WTC11 (cell line): ENCODE results near the gene AKAP9. TPM values are rescaled to one million over a fixed set of nuclear protein-coding genes. Genes with fewer than 3 reads are reported as not detected.

Experiments
- ATAC-seq: fragments of 200-7000 bp; cut with Tn5 transposase; 2 replicates; pipeline ENCODE4 v1.10.0; 2021; ENCODE audit warnings: mild to moderate bottlenecking, moderate library complexity
- CTCF ChIA-PET: fragments of 300-600 bp; sonication (Branson Sonifier 250); formaldehyde crosslinking; loops from one replicate; lab custom pipeline; 2021; ENCODE audit warnings: antibody characterized with exemption; lab: Charles Lee
- POLR2A ChIA-PET: fragments of 350-600 bp; sonication (Branson Sonifier 250); formaldehyde crosslinking; loops from one replicate; lab custom pipeline; 2021; ENCODE audit warnings: antibody characterized with exemption; lab: Charles Lee
- DNase-seq: peaks from one replicate; pipeline ENCODE4 v3.0.0; 2021; ENCODE audit warnings: low spot score
- H3K27ac Mint-ChIP-seq: 2 replicates; pipeline ENCODE4 v1.8.0; 2021; ENCODE audit warnings: mixed read lengths
- H3K27me3 Mint-ChIP-seq: 2 replicates; pipeline ENCODE4 v1.8.0; 2021; ENCODE audit warnings: low read depth, mild to moderate bottlenecking, moderate library complexity, mixed read lengths
- H3K36me3 Mint-ChIP-seq: 2 replicates; pipeline ENCODE4 v1.8.0; 2021; ENCODE audit warnings: mixed read lengths
- H3K4me1 Mint-ChIP-seq: 2 replicates; pipeline ENCODE4 v1.8.0; 2022; ENCODE audit warnings: mixed read lengths
- H3K4me3 Mint-ChIP-seq: 2 replicates; pipeline ENCODE4 v1.8.0; 2021; ENCODE audit warnings: mild to moderate bottlenecking, moderate library complexity, mixed read lengths
- H3K9me3 Mint-ChIP-seq: 2 replicates; pipeline ENCODE4 v1.8.0; 2021; ENCODE audit warnings: mixed read lengths
- AFF4 ChIP-seq: sonication (generic); formaldehyde crosslinking; IDR thresholded peaks from 2 replicates; pipeline ENCODE4 v1.8.1; 2023; ENCODE audit warnings: mild to moderate bottlenecking, missing genetic modification reagents, borderline replicate concordance
- CREM ChIP-seq: sonication (generic); formaldehyde crosslinking; IDR thresholded peaks from 2 replicates; pipeline ENCODE4 v1.8.1; 2022; ENCODE audit warnings: mild to moderate bottlenecking, missing genetic modification reagents, moderate library complexity
- CTCF ChIP-seq: fragments of 200-600 bp; IDR thresholded peaks from 2 replicates; pipeline ENCODE4 v1.8.0; 2022; ENCODE audit warnings: antibody characterized with exemption
- HMGA2 ChIP-seq: fragments of 250-450 bp; sonication (Bioruptor Pico); IDR thresholded peaks from 2 replicates; pipeline ENCODE4 v1.4.0; 2021; ENCODE audit warnings: mild to moderate bottlenecking, moderate library complexity
- JAZF1 ChIP-seq: fragments of 250-450 bp; sonication (Bioruptor Pico); IDR thresholded peaks from 2 replicates; pipeline ENCODE4 v1.9.0; 2021; ENCODE audit warnings: moderate library complexity, mild to moderate bottlenecking, inconsistent platforms
- SP1 ChIP-seq: sonication (generic); formaldehyde crosslinking; conservative IDR thresholded peaks from 2 replicates; pipeline ENCODE4 v1.8.1; 2022; ENCODE audit warnings: missing genetic modification reagents
- ZBTB43 ChIP-seq: sonication (generic); formaldehyde crosslinking; IDR thresholded peaks from 2 replicates; pipeline ENCODE4 v1.8.1; 2023; ENCODE audit warnings: mild to moderate bottlenecking, missing genetic modification reagents
- ZNF219 ChIP-seq: sonication (generic); formaldehyde crosslinking; IDR thresholded peaks from 2 replicates; pipeline ENCODE4 v1.8.0; 2023; ENCODE audit warnings: missing genetic modification reagents, mild to moderate bottlenecking, borderline replicate concordance
- ZNF232 ChIP-seq: sonication (generic); formaldehyde crosslinking; IDR thresholded peaks from 2 replicates; pipeline ENCODE4 v1.8.0; 2022; ENCODE audit warnings: mild to moderate bottlenecking, missing genetic modification reagents
- ZNF423 ChIP-seq: fragments of 250-450 bp; sonication (Bioruptor Pico); IDR thresholded peaks from 2 replicates; pipeline ENCODE4 v2.1.2; 2022; ENCODE audit warnings: mild to moderate bottlenecking, moderate library complexity
- total RNA-seq: library from RNA; stranded (reverse); gene quantifications from 3 replicates; pipeline ENCODE4 v1.2.3, GENCODE V29; 2021
- TF ChIP-seq, protein P1 (sequence below): sonication (generic); formaldehyde crosslinking; IDR thresholded peaks from 2 replicates; pipeline ENCODE4 v1.8.1; 2023; ENCODE audit warnings: mild to moderate bottlenecking, missing genetic modification reagents, moderate library complexity
- TF ChIP-seq, protein P2 (sequence below): sonication (generic); formaldehyde crosslinking; IDR thresholded peaks from 2 replicates; pipeline ENCODE4 v1.8.0; 2023; ENCODE audit warnings: missing genetic modification reagents, mild to moderate bottlenecking, borderline replicate concordance
- TF ChIP-seq, protein P3 (sequence below): sonication (generic); formaldehyde crosslinking; IDR thresholded peaks from 2 replicates; pipeline ENCODE4 v1.8.1; 2022; ENCODE audit warnings: mild to moderate bottlenecking, moderate library complexity, missing genetic modification reagents
- TF ChIP-seq, protein P4 (sequence below): sonication (generic); formaldehyde crosslinking; IDR thresholded peaks from 2 replicates; pipeline ENCODE4 v1.8.0; 2022; ENCODE audit warnings: mild to moderate bottlenecking, missing genetic modification reagents

The AKAP9 gene
- total RNA-seq, 1 experiment from 2014 or later: 35.2 TPM

GRCh38 chr7:92072121-92072520 is 131.5 kb downstream of the AKAP9 start:
- no peaks in the 10 kb centered on the region for H3K27me3 Mint-ChIP-seq
- no peak overlapping the region for H3K27ac Mint-ChIP-seq
- ChIA-PET CTCF (no interaction called here), POLR2A (no interaction called here)
- H3K9me3 Mint-ChIP-seq: no peaks in the 10 kb centered on the region
- TF ChIP-seq, protein P1, sequence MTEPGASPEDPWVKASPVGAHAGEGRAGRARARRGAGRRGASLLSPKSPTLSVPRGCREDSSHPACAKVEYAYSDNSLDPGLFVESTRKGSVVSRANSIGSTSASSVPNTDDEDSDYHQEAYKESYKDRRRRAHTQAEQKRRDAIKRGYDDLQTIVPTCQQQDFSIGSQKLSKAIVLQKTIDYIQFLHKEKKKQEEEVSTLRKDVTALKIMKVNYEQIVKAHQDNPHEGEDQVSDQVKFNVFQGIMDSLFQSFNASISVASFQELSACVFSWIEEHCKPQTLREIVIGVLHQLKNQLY (CRISPR knock-in tag): no peak
- TF ChIP-seq, protein P2, sequence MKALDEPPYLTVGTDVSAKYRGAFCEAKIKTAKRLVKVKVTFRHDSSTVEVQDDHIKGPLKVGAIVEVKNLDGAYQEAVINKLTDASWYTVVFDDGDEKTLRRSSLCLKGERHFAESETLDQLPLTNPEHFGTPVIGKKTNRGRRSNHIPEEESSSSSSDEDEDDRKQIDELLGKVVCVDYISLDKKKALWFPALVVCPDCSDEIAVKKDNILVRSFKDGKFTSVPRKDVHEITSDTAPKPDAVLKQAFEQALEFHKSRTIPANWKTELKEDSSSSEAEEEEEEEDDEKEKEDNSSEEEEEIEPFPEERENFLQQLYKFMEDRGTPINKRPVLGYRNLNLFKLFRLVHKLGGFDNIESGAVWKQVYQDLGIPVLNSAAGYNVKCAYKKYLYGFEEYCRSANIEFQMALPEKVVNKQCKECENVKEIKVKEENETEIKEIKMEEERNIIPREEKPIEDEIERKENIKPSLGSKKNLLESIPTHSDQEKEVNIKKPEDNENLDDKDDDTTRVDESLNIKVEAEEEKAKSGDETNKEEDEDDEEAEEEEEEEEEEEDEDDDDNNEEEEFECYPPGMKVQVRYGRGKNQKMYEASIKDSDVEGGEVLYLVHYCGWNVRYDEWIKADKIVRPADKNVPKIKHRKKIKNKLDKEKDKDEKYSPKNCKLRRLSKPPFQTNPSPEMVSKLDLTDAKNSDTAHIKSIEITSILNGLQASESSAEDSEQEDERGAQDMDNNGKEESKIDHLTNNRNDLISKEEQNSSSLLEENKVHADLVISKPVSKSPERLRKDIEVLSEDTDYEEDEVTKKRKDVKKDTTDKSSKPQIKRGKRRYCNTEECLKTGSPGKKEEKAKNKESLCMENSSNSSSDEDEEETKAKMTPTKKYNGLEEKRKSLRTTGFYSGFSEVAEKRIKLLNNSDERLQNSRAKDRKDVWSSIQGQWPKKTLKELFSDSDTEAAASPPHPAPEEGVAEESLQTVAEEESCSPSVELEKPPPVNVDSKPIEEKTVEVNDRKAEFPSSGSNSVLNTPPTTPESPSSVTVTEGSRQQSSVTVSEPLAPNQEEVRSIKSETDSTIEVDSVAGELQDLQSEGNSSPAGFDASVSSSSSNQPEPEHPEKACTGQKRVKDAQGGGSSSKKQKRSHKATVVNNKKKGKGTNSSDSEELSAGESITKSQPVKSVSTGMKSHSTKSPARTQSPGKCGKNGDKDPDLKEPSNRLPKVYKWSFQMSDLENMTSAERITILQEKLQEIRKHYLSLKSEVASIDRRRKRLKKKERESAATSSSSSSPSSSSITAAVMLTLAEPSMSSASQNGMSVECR (CRISPR knock-in tag): no peak
- H3K4me1 Mint-ChIP-seq: no peaks in the 10 kb centered on the region
- H3K36me3 Mint-ChIP-seq: peaks cover 22% of the 10 kb centered on the region
- DNase-seq: no peak
- no peak overlapping the region for H3K4me3 Mint-ChIP-seq
- ATAC-seq: no peak

GRCh38 chr7:92072708-92073107 is 132.0 kb downstream of the AKAP9 start:
- CTCF ChIA-PET: no interaction called here
- POLR2A ChIA-PET: no interaction called here
- Mint-ChIP-seq H3K4me1 (no peaks in the 10 kb centered on the region), H3K36me3 (peaks cover 24% of the 10 kb centered on the region), H3K27ac (no peak overlapping the region), H3K27me3 (no peaks in the 10 kb centered on the region), H3K9me3 (no peaks in the 10 kb centered on the region), H3K4me3 (no peak overlapping the region)
- ATAC-seq (no peak), DNase-seq (no peak)
- no peak for TF ChIP-seq CREM
- TF ChIP-seq CTCF: no peak
- TF ChIP-seq ZNF219 (CRISPR knock-in tag): no peak
- TF ChIP-seq ZNF423 (CRISPR knock-in tag): no peak
- TF ChIP-seq, protein P2 (CRISPR knock-in tag): no peak
- TF ChIP-seq, protein P3, sequence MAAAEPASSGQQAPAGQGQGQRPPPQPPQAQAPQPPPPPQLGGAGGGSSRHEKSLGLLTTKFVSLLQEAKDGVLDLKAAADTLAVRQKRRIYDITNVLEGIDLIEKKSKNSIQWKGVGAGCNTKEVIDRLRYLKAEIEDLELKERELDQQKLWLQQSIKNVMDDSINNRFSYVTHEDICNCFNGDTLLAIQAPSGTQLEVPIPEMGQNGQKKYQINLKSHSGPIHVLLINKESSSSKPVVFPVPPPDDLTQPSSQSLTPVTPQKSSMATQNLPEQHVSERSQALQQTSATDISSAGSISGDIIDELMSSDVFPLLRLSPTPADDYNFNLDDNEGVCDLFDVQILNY: no peak
- no peak for TF ChIP-seq ZNF232
- TF ChIP-seq SP1 (CRISPR knock-in tag): no peak
- no peak for TF ChIP-seq AFF4
- TF ChIP-seq, protein P4, sequence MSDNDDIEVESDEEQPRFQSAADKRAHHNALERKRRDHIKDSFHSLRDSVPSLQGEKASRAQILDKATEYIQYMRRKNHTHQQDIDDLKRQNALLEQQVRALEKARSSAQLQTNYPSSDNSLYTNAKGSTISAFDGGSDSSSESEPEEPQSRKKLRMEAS: no peak
- TF ChIP-seq JAZF1 (CRISPR knock-in tag): no peak
- TF ChIP-seq HMGA2 (CRISPR knock-in tag): no peak
- TF ChIP-seq ZBTB43 (CRISPR knock-in tag): no peak
